Neutrophil (primary cell): ENCODE measurements around the gene ANKRD31.
A peak's percentile ranks its signal among the peaks of the same experiment; 100 is the strongest.

Experiments used
- H3K27ac ChIP-seq: fragments of 200-600 bp; sonication (generic); 2 replicates; pipeline ENCODE4 v1.5.1; 2016; ENCODE audit warnings: mild to moderate bottlenecking, moderate library complexity
- H3K27me3 ChIP-seq: fragments of 200-600 bp; sonication (generic); 2 replicates; pipeline ENCODE4 v1.6.0; 2016; ENCODE audit warnings: mild to moderate bottlenecking
- H3K36me3 ChIP-seq: fragments of 200-600 bp; sonication (generic); 2 replicates; pipeline ENCODE4 v1.5.1; 2017
- H3K4me1 ChIP-seq, 2 experiments: fragments of 200-600 bp in 1 of 2; sonication (generic) in 1 of 2; 1 replicate in 1 of 2; 2 replicates in 1 of 2; pipeline versions ENCODE4 v1.5.1 to v1.6.1; 2013 to 2016; ENCODE audit warnings: low read depth in 1 of 2, low read length in 1 of 2, mild to moderate bottlenecking in 1 of 2, moderate library complexity in 1 of 2; ENCODE audit not compliant: control insufficient read depth in 1 of 2, insufficient read depth in 1 of 2
- H3K4me3 ChIP-seq, 2 experiments: fragments of 200-600 bp in 1 of 2; sonication (generic) in 1 of 2; 1 replicate in 1 of 2; 2 replicates in 1 of 2; pipeline ENCODE4 v1.5.1; 2013 to 2016; ENCODE audit warnings: low read depth in 1 of 2, low read length in 1 of 2, mild to moderate bottlenecking in 1 of 2, moderate library complexity in 1 of 2
- H3K9me3 ChIP-seq: fragments of 200-600 bp; sonication (generic); 2 replicates; pipeline ENCODE4 v1.5.1; 2016
- TF ChIP-seq, protein P1 (sequence below): fragments of 200-600 bp; sonication (generic); IDR thresholded peaks from 2 replicates; pipeline ENCODE4 v1.5.1; 2016; ENCODE audit warnings: antibody characterized with exemption

The ANKRD31 gene

DNA sequence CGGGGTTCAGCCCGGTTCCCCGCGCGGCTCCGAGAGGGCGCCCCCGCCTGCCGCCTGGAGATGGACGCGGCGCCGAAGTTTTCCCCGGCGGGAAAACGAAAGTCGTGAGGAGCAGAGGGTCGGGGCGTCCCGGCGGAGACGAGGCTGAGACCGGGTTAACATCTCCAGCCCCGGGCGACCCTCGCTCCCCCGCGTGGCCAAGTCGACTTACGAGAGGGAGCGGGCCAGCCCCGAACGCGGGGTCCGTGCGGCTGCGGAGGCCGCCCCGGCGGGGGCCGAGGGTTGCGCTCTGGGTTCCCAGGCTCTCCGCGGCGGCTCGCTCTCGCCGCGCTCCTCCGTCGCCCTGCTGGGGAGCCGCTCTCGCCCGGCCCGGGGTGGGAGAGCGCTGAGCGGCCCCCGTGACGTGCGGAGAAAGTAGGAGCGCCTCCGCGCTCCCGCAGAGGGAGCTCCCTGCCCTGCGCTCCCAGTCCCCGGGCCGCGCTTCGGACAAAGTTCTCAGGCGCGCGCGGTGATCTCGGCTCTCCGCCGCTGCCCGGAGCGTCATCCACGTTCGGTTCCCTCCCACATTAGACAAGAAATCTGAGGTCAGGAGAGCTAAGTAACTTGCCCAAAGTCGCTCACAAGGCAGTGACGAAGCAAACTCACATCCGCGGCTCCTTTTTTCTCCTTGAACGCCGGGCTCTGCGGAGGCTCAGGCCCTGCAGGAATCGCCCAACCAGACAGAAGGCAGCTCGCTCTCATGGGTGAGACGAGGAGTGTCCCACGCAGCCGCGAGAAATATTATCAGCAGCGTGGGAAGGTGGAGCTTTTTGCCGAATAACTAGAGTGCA lies 183.2 kb downstream of the ANKRD31 start:
- Histone ChIP-seq H3K4me1 (peaks cover 13 to 18% of the 10 kb centered on the region in 2 experiments), H3K27me3 (peaks cover 93% of the 10 kb centered on the region), H3K36me3 (no peaks in the 10 kb centered on the region), H3K9me3 (no peaks in the 10 kb centered on the region), H3K4me3 (peak overlapping the region; percentile 53 to 64), H3K27ac (no peak overlapping the region)
- TF ChIP-seq, protein P1, sequence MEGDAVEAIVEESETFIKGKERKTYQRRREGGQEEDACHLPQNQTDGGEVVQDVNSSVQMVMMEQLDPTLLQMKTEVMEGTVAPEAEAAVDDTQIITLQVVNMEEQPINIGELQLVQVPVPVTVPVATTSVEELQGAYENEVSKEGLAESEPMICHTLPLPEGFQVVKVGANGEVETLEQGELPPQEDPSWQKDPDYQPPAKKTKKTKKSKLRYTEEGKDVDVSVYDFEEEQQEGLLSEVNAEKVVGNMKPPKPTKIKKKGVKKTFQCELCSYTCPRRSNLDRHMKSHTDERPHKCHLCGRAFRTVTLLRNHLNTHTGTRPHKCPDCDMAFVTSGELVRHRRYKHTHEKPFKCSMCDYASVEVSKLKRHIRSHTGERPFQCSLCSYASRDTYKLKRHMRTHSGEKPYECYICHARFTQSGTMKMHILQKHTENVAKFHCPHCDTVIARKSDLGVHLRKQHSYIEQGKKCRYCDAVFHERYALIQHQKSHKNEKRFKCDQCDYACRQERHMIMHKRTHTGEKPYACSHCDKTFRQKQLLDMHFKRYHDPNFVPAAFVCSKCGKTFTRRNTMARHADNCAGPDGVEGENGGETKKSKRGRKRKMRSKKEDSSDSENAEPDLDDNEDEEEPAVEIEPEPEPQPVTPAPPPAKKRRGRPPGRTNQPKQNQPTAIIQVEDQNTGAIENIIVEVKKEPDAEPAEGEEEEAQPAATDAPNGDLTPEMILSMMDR: no peak

DNA sequence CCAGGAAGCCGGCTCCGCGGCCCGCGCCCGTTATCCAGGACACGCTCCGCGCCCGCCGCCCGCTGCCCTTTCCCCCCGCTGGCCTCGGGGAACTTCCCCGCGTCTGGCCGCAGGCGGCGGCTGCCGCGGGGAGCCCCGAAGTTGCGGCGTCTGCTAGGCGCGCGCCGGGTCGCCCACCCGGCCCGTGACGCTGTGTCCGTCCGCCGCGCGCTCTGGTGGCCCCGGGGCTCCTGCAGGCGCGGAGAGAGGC lies 183.7 kb downstream of the ANKRD31 start:
- H3K27me3 ChIP-seq: peaks cover 92% of the 10 kb centered on the region
- H3K9me3 ChIP-seq: no peaks in the 10 kb centered on the region
- H3K4me3 ChIP-seq: peak overlapping the region; percentile 53 to 64
- H3K27ac ChIP-seq: no peak overlapping the region
- TF ChIP-seq, protein P1: no peak
- H3K4me1 ChIP-seq: peaks cover 13 to 18% of the 10 kb centered on the region in 2 experiments
- H3K36me3 ChIP-seq: no peaks in the 10 kb centered on the region

- Histone ChIP-seq H3K27me3 (peaks cover 86% of the 10 kb centered on the region), H3K36me3 (no peaks in the 10 kb centered on the region), H3K27ac (no peak within 1 kb of the TSS), H3K4me3 (peak within 1 kb of the TSS; percentile 53 to 64), H3K4me1 (peaks cover 13 to 18% of the 10 kb centered on the region in 2 experiments), H3K9me3 (no peaks in the 10 kb centered on the region)
- TF ChIP-seq, protein P1: no peak
These were observed 184.3 kb downstream of the ANKRD31 start, which contains the start of gene GCNT4 for GRCh38 chr5:75052192-75053053. Gene GCNT4 (minus strand): TSS chr5:75052558. CDS start chr5:75030037, 22,521 bp downstream.

DNA sequence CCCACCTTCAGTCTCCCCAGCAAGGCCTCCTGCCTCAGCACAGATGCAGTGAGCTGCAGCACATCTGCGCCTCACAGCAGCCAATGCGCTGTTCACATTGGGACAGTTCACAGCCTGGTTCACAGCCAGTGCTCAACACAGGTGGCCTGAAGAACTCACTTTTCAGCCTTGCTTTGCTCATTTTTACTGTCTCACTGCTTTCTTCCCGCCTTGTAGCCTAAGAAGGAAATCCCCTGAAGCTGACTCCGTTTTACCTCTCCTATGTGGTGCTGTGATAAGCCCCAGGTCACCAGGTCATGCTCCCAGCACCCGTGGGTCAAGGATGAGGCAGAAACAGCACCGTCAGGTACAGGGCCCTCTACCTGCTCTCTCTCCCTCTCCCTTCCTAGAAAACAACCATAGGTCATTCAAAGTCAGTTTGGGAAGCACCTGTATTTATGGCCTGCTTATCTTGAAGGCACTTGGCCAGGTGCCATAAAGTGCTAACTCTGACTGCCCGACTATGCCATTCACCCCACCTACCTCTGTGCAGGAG lies 185.4 kb downstream of the ANKRD31 start:
- H3K9me3 ChIP-seq: no peaks in the 10 kb centered on the region
- H3K4me1 ChIP-seq: peaks cover 13 to 18% of the 10 kb centered on the region in 2 experiments
- H3K4me3 ChIP-seq: no peak overlapping the region
- peaks cover 75% of the 10 kb centered on the region for H3K27me3 ChIP-seq
- H3K36me3 ChIP-seq: no peaks in the 10 kb centered on the region
- no peak overlapping the region for H3K27ac ChIP-seq
- TF ChIP-seq, protein P1: no peak

DNA sequence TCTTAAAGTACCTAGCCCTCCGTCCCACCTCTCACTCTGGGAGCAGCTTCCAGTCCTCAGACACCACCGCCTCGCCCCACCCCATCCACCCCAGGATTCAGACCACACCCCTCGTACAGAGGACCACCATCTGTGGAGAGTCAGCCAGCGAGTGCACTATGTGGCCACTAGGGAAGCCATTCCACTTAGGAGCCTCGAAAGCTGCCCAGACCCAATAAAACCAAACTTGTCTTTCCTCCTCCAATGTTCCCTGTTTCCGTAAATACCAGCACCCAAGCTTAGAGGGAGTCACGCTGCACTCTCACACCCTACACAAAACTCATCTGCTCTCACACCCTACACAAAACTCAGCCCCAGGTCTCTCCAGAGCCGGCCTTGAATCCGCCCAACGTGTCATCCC lies 186.3 kb downstream of the ANKRD31 start:
- Histone ChIP-seq H3K4me1 (peaks cover 13 to 18% of the 10 kb centered on the region in 2 experiments), H3K27me3 (peaks cover 66% of the 10 kb centered on the region), H3K4me3 (no peak overlapping the region), H3K9me3 (no peaks in the 10 kb centered on the region), H3K27ac (no peak overlapping the region), H3K36me3 (no peaks in the 10 kb centered on the region)
- TF ChIP-seq, protein P1: no peak
